ENCODE data around the gene FGL2.

FGL2 gene

GRCh38 chr7:77217474-77218185 is 18.0 kb upstream of the FGL2 start:
- CTCF ChIA-PET, result interaction anchor here (2.1 to 2.9 kb wide), 2 partner anchors 29 kb away, joined by 7 to 8 read pairs; no protein-coding TSS in a partner anchor
- POLR2A ChIA-PET, result interaction anchor here (0.7 kb wide), 1 partner anchor 30 kb away, joined by 6 read pairs; no protein-coding TSS in a partner anchor
- no peak for TF ChIP-seq CTCF (IDR thresholded peaks at IDR 0.05; ENCODE audit: control extremely low read depth, extremely low read depth, low read depth, missing control alignments)
- DNase-seq (ENCODE audit: extremely low spot score), result no peak

- no peak for TF ChIP-seq CTCF (IDR thresholded peaks at IDR 0.05; ENCODE audit: control extremely low read depth, extremely low read depth, low read depth, missing control alignments)
- ChIA-PET POLR2A (no interaction called here), CTCF (interaction anchor here (0.9 to 2.9 kb wide), 3 partner anchors 11 to 31 kb away, joined by 3 to 8 read pairs (median 4); partner anchors contain the start of gene FGL2)
- no peak for DNase-seq (ENCODE audit: extremely low spot score)
Observed at GRCh38 chr7:77216181-77216845, 16.7 kb upstream of the FGL2 start.

DNA sequence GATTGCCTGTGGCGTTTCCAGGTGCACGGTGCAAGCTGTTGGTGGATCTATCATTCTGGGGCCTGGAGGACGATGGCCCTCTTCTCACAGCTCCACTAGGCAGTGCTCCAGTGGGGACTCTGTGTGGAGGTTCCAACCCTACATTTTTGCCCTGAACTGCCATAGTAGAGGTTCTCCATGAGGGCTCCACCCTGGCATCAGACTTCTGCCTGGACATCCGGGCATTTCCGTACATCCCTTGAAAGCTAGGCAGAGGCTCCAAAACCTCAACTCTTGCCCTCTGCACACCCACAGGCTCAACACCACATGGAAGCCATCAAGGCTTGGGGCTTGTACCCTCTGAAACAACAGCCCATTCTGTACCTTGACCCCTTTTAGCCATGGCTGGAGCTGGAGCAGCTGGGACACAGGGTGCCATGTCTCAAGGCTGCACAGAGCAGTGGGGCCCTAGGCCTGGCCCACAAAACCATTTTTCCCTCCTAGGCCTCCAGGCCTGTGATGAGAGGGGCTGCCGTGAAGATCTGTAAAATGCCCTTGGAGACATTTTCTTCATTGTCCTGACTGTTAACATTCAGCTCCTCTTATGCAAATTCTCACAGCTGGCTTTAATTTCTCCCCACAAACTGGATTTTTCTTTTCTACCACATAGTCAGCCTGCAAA is 10.0 kb upstream of the FGL2 start:
- no peak for DNase-seq (ENCODE audit: extremely low spot score)
- ChIA-PET POLR2A (no interaction called here), CTCF (interaction anchor here (1.5 to 1.9 kb wide), 2 partner anchors 17 to 37 kb away, joined by 4 to 10 read pairs; no protein-coding TSS in a partner anchor)
- no peak for TF ChIP-seq CTCF (IDR thresholded peaks at IDR 0.05; ENCODE audit: control extremely low read depth, extremely low read depth, low read depth, missing control alignments)

DNA sequence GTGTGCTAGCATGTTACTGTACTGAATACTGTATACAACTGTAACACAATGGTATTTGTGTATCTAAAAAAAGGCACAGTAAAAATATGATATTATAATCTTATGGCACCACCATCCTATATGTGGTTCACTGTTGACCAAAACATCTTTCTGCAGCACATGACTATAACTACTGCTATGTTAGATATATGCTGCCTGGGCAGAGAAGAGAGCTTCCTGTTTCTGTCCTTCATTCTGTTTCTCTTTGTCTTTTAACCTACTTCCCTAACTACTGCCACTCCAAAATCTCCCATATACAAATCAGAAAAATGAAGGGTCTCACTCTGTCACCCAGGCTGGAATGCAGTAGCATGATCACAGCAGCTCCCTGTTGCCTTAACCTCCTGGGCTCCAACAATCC is 8.8 kb upstream of the FGL2 start:
- no peak for TF ChIP-seq CTCF (IDR thresholded peaks at IDR 0.05; ENCODE audit: control extremely low read depth, extremely low read depth, low read depth, missing control alignments)
- ChIA-PET POLR2A (no interaction called here), CTCF (interaction anchor here (1.9 kb wide), 1 partner anchor 39 kb away, joined by 10 read pairs; no protein-coding TSS in a partner anchor)

GRCh38 chr7:77205706-77206105 is 6.1 kb upstream of the FGL2 start:
- ChIA-PET POLR2A (no interaction called here), CTCF (interaction anchor here (0.9 to 3.2 kb wide), 5 partner anchors 12 to 41 kb away, joined by 3 to 10 read pairs (median 4); no protein-coding TSS in a partner anchor)
- no peak for DNase-seq (ENCODE audit: extremely low spot score)
- no peak for TF ChIP-seq CTCF (IDR thresholded peaks at IDR 0.05; ENCODE audit: control extremely low read depth, extremely low read depth, low read depth, missing control alignments)

More for the DNA sequence above, 8.8 kb upstream of the FGL2 start:
- DNase-seq (ENCODE audit: extremely low spot score), result no peak

GRCh38 chr7:77202481-77202976 is 2.9 kb upstream of the FGL2 start:
- DNase-seq (ENCODE audit: extremely low spot score), result peak; percentile 74
- TF ChIP-seq CTCF (IDR thresholded peaks at IDR 0.05; ENCODE audit: control extremely low read depth, extremely low read depth, low read depth, missing control alignments), result no peak
- CTCF ChIA-PET, result interaction anchor here (4.7 kb wide), 1 partner anchor 44 kb away, joined by 29 read pairs; no protein-coding TSS in a partner anchor
- POLR2A ChIA-PET, result no interaction called here
